Measurements from ENCODE around the gene CFAP61. TPM values are rescaled to one million over a fixed set of nuclear protein-coding genes. Genes with fewer than 3 reads are reported as not detected.
"Not testable (repeated sequence)": the region's sequence is repeated elsewhere in the genome, so short reads cannot be mapped to it uniquely, and the experiment has no call there.

The CFAP61 gene
- polyA plus RNA-seq, 1 donor = 2.8 TPM

- DNase-seq = no peak
Measured at GRCh38 chr20:20210943-20211273, 158.6 kb downstream of the CFAP61 start.

- no peak for DNase-seq
Measured at GRCh38 chr20:20211274-20211987, 159.1 kb downstream of the CFAP61 start.

- no peak for DNase-seq
Measured at GRCh38 chr20:20211988-20212518, 159.7 kb downstream of the CFAP61 start.

GRCh38 chr20:20212675-20213096 is 160.4 kb downstream of the CFAP61 start:
- no peak for DNase-seq

GRCh38 chr20:20213526-20214121 is 161.3 kb downstream of the CFAP61 start:
- DNase-seq = no peak

- no peak for DNase-seq
Measured at GRCh38 chr20:20214757-20215275, 162.5 kb downstream of the CFAP61 start.

GRCh38 chr20:20215976-20216727 is 163.8 kb downstream of the CFAP61 start:
- DNase-seq = no peak

- DNase-seq = no peak
Measured at GRCh38 chr20:20216941-20217340, 164.6 kb downstream of the CFAP61 start.

GRCh38 chr20:20217621-20218020 is 165.3 kb downstream of the CFAP61 start:
- no peak for DNase-seq

- not testable (repeated sequence) for DNase-seq
Measured at GRCh38 chr20:20218106-20218505, 165.8 kb downstream of the CFAP61 start.

GRCh38 chr20:20219016-20219415 is 166.7 kb downstream of the CFAP61 start:
- DNase-seq = no peak

- DNase-seq = no peak
Measured at GRCh38 chr20:20220134-20220533, 167.8 kb downstream of the CFAP61 start.

- no peak for DNase-seq
Measured at GRCh38 chr20:20223981-20224380, 171.6 kb downstream of the CFAP61 start.

- DNase-seq = no peak
Measured at GRCh38 chr20:20224806-20225205, 172.5 kb downstream of the CFAP61 start.

GRCh38 chr20:20225325-20226043 is 173.2 kb downstream of the CFAP61 start:
- no peak for DNase-seq

GRCh38 chr20:20226554-20226953 is 174.2 kb downstream of the CFAP61 start:
- no peak for DNase-seq

GRCh38 chr20:20227013-20227571 is 174.8 kb downstream of the CFAP61 start:
- no peak for DNase-seq

- no peak for DNase-seq
Measured at GRCh38 chr20:20228351-20228750, 176.0 kb downstream of the CFAP61 start.

- DNase-seq = no peak
Measured at GRCh38 chr20:20229595-20229994, 177.3 kb downstream of the CFAP61 start.

- no peak for DNase-seq
Measured at GRCh38 chr20:20230741-20231140, 178.4 kb downstream of the CFAP61 start.

- DNase-seq = no peak
Measured at GRCh38 chr20:20231528-20232298, 179.4 kb downstream of the CFAP61 start.
